GM23338 (cell line): Measurements from ENCODE around the gene OLR1. TPM values are rescaled to one million over a fixed set of nuclear protein-coding genes. Genes with fewer than 3 reads are reported as not detected.

Source experiments
- ATAC-seq: fragments of 200-7000 bp; cut with Tn5 transposase; 3 replicates; pipeline ENCODE4 v1.9.1; 2020
- DNase-seq: peaks from one replicate; pipeline ENCODE4 v3.0.0-alpha.2; 2015; ENCODE audit warnings: low spot score
- H2AFZ ChIP-seq: fragments of 200-600 bp; sonication (generic); 2 replicates; pipeline ENCODE4 v1.8.0; 2016; ENCODE audit warnings: antibody characterized with exemption, mild to moderate bottlenecking, moderate library complexity
- H3F3A ChIP-seq: fragments of 200-600 bp; sonication (generic); replicated peaks from 2 replicates; pipeline ENCODE4 v1.8.0; 2017; ENCODE audit warnings: antibody characterized with exemption, mixed run types, low read depth
- H3K27ac ChIP-seq: fragments of 200-600 bp; sonication (generic); 2 replicates; pipeline ENCODE4 v1.6.1; 2016; ENCODE audit warnings: low read depth
- H3K27me3 ChIP-seq: fragments of 200-600 bp; sonication (generic); 2 replicates; pipeline ENCODE4 v1.8.0; 2016; ENCODE audit warnings: mild to moderate bottlenecking, mixed run types, moderate library complexity; ENCODE audit not compliant: insufficient read depth
- H3K36me3 ChIP-seq: fragments of 200-600 bp; sonication (generic); 2 replicates; pipeline ENCODE4 v1.8.0; 2016; ENCODE audit warnings: mild to moderate bottlenecking; ENCODE audit not compliant: insufficient read depth
- H3K4me1 ChIP-seq: fragments of 200-600 bp; sonication (generic); 2 replicates; pipeline ENCODE4 v1.8.0; 2016; ENCODE audit warnings: mild to moderate bottlenecking, moderate library complexity; ENCODE audit not compliant: insufficient read depth
- H3K4me2 ChIP-seq: fragments of 200-600 bp; sonication (generic); 2 replicates; pipeline ENCODE4 v1.7.1; 2017; ENCODE audit warnings: mixed run types
- H3K4me3 ChIP-seq: fragments of 200-600 bp; sonication (generic); 2 replicates; pipeline ENCODE4 v1.6.1; 2016; ENCODE audit warnings: mixed run types
- H3K79me2 ChIP-seq: fragments of 200-600 bp; sonication (generic); replicated peaks from 2 replicates; pipeline ENCODE4 v1.8.0; 2017; ENCODE audit warnings: mild to moderate bottlenecking; ENCODE audit not compliant: insufficient read depth
- H3K9me2 ChIP-seq: fragments of 200-600 bp; sonication (generic); 2 replicates; pipeline ENCODE4 v1.8.0; 2017; ENCODE audit not compliant: insufficient read depth
- H4K20me1 ChIP-seq: fragments of 200-600 bp; sonication (generic); replicated peaks from 2 replicates; pipeline ENCODE4 v1.8.0; 2017; ENCODE audit warnings: mild to moderate bottlenecking; ENCODE audit not compliant: insufficient read depth
- H3K27ac Mint-ChIP-seq: 2 replicates; pipeline ENCODE4 v1.8.0; 2020; ENCODE audit warnings: inconsistent platforms, mild to moderate bottlenecking, moderate library complexity, mixed read lengths
- H3K27me3 Mint-ChIP-seq: 3 replicates; pipeline ENCODE4 v1.8.0; 2022; ENCODE audit warnings: low read depth, mild to moderate bottlenecking, moderate library complexity, mixed read lengths, inconsistent platforms; ENCODE audit not compliant: insufficient read depth, poor library complexity
- H3K36me3 Mint-ChIP-seq: 3 replicates; pipeline ENCODE4 v1.8.0; 2021; ENCODE audit warnings: low read depth, mild to moderate bottlenecking, inconsistent platforms, moderate library complexity, mixed read lengths
- H3K4me1 Mint-ChIP-seq: 3 replicates; pipeline ENCODE4 v1.8.0; 2020; ENCODE audit warnings: mild to moderate bottlenecking, inconsistent platforms, mixed read lengths
- H3K4me3 Mint-ChIP-seq: 3 replicates; pipeline ENCODE4 v1.8.0; 2021; ENCODE audit warnings: moderate library complexity, mild to moderate bottlenecking, inconsistent platforms, mixed read lengths
- H3K9me3 Mint-ChIP-seq: 3 replicates; pipeline ENCODE4 v1.8.0; 2020; ENCODE audit warnings: moderate library complexity, mild to moderate bottlenecking, inconsistent platforms, mixed read lengths
- EZH2 ChIP-seq: fragments of 200-600 bp; sonication (generic); IDR thresholded peaks from one replicate; pipeline ENCODE4 v1.8.0; 2017; ENCODE audit warnings: antibody characterized with exemption, mild to moderate bottlenecking, low read depth; ENCODE audit not compliant: unreplicated experiment
- EZH2phosphoT487 ChIP-seq: fragments of 200-600 bp; sonication (generic); IDR thresholded peaks from one replicate; pipeline ENCODE4 v1.8.1; 2018; ENCODE audit warnings: antibody characterized with exemption; ENCODE audit not compliant: unreplicated experiment
- JUNB ChIP-seq: IDR thresholded peaks from one replicate; pipeline ENCODE4 v1.6.1; 2016; ENCODE audit warnings: antibody characterized with exemption; ENCODE audit not compliant: unreplicated experiment
- POLR2AphosphoS5 ChIP-seq: IDR thresholded peaks from 2 replicates; pipeline ENCODE4 v1.6.1; 2016; ENCODE audit warnings: antibody characterized with exemption, low read depth
- REST ChIP-seq: IDR thresholded peaks from one replicate; pipeline ENCODE4 v1.6.1; 2018; ENCODE audit warnings: antibody characterized with exemption; ENCODE audit not compliant: unreplicated experiment
- STAT1 ChIP-seq: IDR thresholded peaks from one replicate; pipeline ENCODE4 v1.6.1; 2016; ENCODE audit warnings: antibody characterized with exemption; ENCODE audit not compliant: unreplicated experiment
- ZNF114 ChIP-seq: fragments of 250-450 bp; sonication (Bioruptor Pico); IDR thresholded peaks from 2 replicates; pipeline ENCODE4 v1.5.0; 2020; ENCODE audit warnings: mild to moderate bottlenecking, moderate library complexity
- ZNF331 ChIP-seq: fragments of 250-450 bp; sonication (Bioruptor Pico); IDR thresholded peaks from 2 replicates; pipeline ENCODE4 v1.5.0; 2020; ENCODE audit warnings: low read depth, mild to moderate bottlenecking, moderate library complexity
- polyA plus RNA-seq: library from polyadenylated mRNA; unstranded; fragments of >200 nt; fragmentation: Nextera tagmentation; extraction: Ambion mirVana; gene quantifications from 2 replicates; pipeline ENCODE4 v1.2.1, GENCODE V29; 2016
- total RNA-seq: library from RNA; depleted of rRNA; stranded (reverse); fragments of >200 nt; shearing (Covaris generic); gene quantifications from 2 replicates; pipeline ENCODE4 v1.2.3, GENCODE V29; 2014

OLR1 gene
- total and polyA plus RNA-seq, 2 experiments from 2014 or later = not detected

DNA sequence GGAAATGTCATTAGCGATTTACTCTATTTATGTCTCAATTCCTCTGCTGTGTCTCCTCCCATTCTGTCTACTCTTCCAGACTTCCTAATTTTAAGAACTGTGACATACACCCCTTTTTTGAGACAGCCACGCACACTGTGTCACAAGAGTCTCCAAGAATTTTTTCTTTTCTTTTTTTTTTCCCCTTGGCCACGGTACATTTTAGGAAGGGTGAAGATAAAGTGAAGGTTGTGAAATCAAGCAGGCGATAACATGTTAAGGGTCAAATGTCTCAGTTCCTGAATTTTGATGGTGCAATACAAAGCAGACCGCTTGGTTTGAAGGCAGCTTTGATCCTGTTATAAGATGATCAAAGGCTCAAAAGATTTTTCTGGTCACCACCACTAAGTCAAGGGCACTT lies 4.3 kb downstream of the OLR1 start:
- Mint-ChIP-seq H3K4me1 (no peaks in the 10 kb centered on the region; the same call in 2 of the 3 replicates), H3K27ac (no peak overlapping the region), H3K36me3 (no peaks in the 10 kb centered on the region), H3K9me3 (no peaks in the 10 kb centered on the region), H3K27me3 (no peaks in the 10 kb centered on the region), H3K4me3 (no peak overlapping the region)
- no peak for ATAC-seq
- no peak overlapping the region for H3K27ac ChIP-seq
- no peak for DNase-seq
- H3K4me1 ChIP-seq = no peaks in the 10 kb centered on the region
- H4K20me1 ChIP-seq = no peaks in the 10 kb centered on the region
- H3F3A ChIP-seq = no peaks in the 10 kb centered on the region
- H3K27me3 ChIP-seq = no peaks in the 10 kb centered on the region
- no peaks in the 10 kb centered on the region for H3K79me2 ChIP-seq
- no peaks in the 10 kb centered on the region for H3K9me2 ChIP-seq
- no peak overlapping the region for H3K4me2 ChIP-seq
- TF ChIP-seq ZNF114 (CRISPR knock-in tag) (no peak), ZNF331 (CRISPR knock-in tag) (no peak), REST (no peak), JUNB (no peak), EZH2phosphoT487 (no peak), POLR2AphosphoS5 (no peak)
- H3K36me3 ChIP-seq = no peaks in the 10 kb centered on the region
- no peak overlapping the region for H3K4me3 ChIP-seq
- H2AFZ ChIP-seq = peak overlapping the region; percentile 38; the same call in 1 of the 2 replicates

DNA sequence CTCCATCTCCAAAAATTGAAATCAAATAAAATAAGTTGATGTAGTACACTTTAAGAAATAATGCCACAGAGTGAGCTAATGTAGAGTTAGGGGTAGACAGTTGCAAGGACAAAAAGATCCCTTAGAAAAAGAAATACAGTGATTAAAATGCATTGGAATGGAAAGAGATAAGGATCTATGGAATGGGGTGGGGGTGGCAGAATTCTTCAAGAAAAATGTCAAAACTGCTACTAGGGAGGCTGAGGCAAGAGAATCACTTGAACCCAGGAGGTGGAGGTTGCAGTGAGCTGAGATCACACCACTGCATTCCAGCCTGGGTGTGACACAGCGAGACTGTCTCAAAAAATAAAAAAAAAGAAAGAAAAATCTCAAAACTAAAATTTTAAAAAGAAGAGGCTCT lies 6.5 kb downstream of the OLR1 start:
- Histone ChIP-seq H3F3A (no peaks in the 10 kb centered on the region), H2AFZ (no peak overlapping the region), H3K36me3 (no peaks in the 10 kb centered on the region), H3K4me3 (no peak overlapping the region), H3K27ac (no peak overlapping the region), H3K4me2 (no peak overlapping the region), H3K27me3 (no peaks in the 10 kb centered on the region), H3K79me2 (no peaks in the 10 kb centered on the region), H4K20me1 (no peaks in the 10 kb centered on the region), H3K4me1 (no peaks in the 10 kb centered on the region), H3K9me2 (no peaks in the 10 kb centered on the region)
- H3K4me1 Mint-ChIP-seq = no peaks in the 10 kb centered on the region; the same call in 2 of the 3 replicates
- no peak for TF ChIP-seq REST
- no peak for TF ChIP-seq EZH2
- no peak for TF ChIP-seq EZH2phosphoT487
- no peak for TF ChIP-seq POLR2AphosphoS5
- no peak for TF ChIP-seq STAT1
- H3K27me3 Mint-ChIP-seq = no peaks in the 10 kb centered on the region
- no peak overlapping the region for H3K27ac Mint-ChIP-seq
- no peaks in the 10 kb centered on the region for H3K36me3 Mint-ChIP-seq
- DNase-seq (no peak), ATAC-seq (no peak)
- no peak overlapping the region for H3K4me3 Mint-ChIP-seq
- H3K9me3 Mint-ChIP-seq = no peaks in the 10 kb centered on the region
